Smooth muscle cell of the brain vasculature (primary cell): Measurements from ENCODE around the gene ITIH6.
"Not testable (repeated sequence)": the region's sequence is repeated elsewhere in the genome, so short reads cannot be mapped to it uniquely, and the experiment has no call there.

Experiments
- DNase-seq: peaks from one replicate; pipeline ENCODE4 v3.0.0-alpha.2; 2012; ENCODE audit warnings: low read depth, low spot score

ITIH6 gene

DNA sequence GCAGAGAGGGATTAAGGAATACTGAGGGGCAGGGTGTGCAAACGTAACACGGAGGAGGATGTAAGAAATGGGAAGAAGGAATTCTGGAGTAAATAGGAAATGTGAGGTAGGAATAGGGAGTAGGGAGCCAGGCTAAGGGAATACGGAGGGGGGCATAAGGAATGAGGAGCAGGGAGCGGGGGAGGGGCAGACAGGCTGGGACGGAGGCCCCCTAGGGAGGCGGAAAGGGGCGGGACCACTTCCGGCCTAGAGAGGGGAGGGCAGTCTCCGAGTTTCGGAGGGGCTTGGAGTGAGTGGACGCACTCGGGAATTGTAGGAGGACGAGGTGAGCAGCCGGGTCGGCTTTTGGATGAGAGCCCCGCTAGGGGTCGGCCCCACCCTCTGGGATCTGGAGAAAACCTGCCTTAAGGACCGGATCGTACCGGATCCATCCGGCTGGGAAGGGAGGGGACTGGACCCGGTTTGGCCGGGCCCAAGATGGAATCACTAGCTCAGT is 10.1 kb upstream of the ITIH6 start:
- DNase-seq, result peak; percentile 20

DNA sequence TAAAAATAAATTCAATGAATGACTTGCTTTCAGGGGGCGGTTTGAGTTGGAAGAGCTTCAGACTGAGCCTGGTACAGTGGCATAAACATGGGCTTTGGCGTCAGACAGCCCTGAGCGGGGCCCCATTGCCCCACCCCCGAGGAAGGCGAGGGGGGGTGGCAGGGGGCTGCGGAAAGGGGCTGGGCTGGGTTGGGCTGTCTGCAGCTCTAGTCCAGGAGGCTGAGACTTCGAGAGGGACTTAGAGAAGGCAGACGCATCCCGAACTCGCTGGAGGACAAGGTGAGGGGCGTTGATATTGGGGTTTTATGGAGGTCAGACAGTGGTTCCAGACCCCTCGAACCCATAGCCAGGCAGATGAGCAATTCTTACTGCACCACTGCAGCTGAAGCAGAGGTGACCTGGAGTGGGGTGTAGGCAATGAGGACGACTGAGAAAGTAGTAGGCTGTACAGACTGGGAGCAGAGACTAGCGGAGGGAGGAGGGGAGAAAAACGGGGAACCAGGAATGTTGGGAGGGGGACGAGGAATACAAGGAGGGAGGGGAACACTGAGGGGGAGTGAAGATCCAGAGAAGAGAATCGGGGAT is 9.6 kb upstream of the ITIH6 start, which contains the start of gene MAGED2:
MAGED2 (plus strand) TSS at position 222 of the 585 bp plus-strand sequence. CDS start 1,587 bp downstream, outside the sequence.
- peak; percentile 10 for DNase-seq

DNA sequence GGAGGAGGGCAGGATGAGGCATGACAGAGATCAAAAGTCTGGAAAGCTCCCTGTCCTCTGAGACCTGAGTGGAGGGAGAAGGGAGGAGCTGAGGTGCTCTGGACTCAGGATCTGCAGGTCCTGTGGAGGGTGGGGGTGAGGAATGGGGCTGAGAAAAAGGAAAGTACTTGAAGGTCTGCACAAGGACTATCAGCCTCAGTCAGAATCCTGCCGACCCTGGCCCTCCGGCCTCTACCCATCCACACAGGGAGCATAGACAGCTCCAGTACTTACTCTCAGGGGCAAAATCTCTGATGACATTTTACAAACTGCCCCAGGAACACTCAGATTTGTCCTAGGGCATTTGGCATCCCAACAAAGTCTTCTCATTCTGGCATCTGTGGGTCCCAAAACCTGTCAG is 991 bp upstream of the ITIH6 start:
- DNase-seq, result no peak

DNA sequence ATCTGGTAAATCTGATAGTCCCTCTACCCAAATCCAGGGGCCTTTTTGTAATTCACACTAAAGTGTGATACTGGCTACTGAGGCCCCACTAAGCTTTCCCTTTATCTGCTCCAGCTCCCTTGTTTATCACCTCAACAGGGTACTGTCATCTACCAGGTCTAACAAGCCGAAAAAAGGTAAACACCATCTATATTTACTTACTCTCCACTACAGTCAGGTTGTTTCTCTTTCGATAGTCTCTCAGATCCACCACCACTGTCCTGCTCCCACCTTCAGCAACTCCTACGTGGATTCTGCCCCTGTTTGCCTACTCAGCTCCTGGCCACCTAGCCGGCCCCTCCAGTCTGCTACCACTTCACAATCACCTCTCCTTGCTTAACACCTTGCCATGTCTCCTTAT is 3.3 kb downstream of the ITIH6 start:
- DNase-seq, result no peak

DNA sequence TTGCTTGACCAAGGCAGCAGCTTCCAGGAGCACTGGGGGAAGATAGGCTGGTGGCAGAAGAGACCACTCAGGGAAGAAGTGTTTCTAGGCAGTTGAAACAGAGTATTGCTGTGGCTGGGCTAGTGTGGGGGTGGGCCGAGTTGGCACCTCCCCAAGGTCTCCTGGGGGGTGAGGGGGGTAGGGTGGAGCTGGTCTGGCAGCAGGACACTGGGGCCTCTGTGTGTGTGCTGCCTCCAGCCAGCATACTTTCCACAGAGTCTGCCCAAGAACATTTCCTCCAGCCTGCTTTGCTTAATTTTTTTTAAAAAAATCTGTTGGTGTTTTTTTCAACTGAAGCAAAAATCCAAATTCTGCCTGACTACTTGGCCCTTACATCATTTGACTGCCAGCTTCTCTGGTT is 4.0 kb downstream of the ITIH6 start:
- no peak for DNase-seq

DNA sequence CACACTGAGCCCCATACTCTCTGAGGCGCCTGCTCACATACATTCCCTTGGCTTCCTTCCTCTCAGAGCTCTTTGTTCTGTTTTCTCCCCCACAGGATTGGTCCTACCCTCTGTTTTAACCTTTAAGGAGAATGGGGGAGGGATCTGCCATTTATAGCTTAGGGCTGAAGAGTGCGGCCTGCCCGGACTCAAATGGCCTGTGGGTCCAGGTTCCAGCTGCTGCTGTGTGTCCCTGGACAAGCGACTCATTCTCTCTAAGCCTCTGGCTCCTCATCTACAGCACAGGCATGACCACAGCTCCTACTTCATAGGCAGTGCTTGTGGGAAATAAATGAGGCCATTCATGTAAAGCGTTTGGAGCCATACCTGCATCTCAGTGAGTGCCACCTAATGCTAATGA is 8.7 kb downstream of the ITIH6 start:
- not testable (repeated sequence) for DNase-seq

DNA sequence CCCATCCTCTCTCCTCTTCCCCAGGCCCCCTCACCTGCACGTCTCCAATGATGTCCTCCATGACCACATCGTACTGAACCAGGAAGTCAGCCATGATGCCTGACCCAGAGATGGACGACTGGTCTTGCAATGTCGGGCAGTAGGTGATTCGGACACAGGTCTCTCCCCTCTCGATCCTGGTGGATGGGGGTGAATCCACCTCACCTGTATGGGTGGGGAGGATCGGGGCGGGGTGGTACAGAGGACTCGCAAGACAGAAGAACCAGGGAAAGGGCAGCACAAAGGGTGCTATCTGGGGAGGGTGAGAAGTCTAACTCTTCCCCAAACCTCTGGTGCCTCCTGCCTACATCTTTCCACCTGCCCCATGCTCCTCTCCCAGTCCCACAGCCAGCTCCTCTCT is 9.6 kb downstream of the ITIH6 start:
- DNase-seq, result no peak

DNA sequence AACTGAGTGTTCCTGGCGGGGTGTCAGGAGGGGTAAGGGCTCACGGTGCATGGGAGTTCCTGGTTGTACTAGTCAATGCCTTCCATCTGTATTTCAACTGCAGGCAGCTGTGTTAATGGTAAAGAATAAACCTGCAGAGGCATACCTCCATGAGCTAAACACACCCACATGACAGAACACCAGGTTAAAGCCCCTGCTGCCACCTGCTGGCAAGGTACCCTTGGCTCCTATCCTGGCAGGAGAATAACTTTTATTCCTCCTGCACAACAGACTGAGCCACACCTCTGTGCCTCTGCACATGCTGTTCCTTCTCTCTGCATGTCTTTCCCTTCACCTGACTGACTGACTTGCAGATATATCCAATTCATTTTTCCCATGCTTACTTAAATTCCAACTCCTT is 11.1 kb downstream of the ITIH6 start:
- no peak for DNase-seq

DNA sequence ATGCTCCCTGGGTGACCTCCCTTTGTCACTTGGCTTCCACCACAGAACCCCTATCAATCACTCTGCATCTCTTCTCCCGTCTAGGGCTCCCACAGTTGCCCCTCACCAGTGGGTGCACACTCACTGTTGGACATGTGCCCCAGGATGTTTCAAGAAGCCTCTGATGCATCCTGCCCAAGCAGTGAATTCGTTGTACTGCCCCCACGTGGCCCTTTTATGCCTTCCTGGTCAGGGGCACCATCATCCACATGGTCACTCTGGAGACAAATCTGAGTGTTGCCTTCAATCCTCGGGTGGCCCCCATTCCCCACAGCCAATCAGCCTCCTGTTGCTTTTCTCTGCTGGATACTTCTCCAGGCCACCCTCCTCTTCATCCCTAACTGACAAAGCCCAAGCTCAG is 12.2 kb downstream of the ITIH6 start:
- DNase-seq, result no peak

DNA sequence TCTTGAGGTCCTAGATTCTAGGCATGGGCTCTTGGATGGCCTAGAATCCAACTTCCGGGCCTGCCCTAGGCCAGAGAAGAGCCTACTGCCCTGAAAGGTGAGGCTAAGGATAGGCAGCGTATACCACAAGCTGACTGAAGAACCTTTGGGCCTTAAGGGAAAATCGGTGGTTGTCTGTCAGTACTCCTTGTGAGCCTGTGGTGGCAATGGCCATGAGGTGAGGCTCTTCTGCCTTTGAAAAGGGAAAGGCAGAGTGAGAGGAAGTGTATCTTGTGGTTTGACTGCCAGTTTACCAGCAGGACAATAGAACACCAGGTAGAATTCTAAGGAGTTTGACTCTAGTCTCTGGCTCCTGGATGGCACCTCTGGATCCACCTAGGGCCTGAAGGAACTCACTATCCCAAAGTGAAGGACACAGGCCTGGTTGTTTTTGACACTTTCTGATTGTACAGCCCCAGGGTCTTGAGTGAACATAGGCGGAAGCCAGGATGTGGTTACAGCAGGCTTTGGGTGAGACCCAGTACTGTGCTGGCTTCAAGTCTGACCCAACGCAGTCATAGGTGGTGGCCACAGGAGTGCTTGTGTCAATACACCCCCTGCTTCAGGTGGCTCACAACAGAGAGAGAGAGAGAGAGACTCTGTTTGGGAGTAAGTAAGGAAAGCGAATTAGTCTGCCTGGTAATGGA is 20.9 kb downstream of the ITIH6 start:
- no peak for DNase-seq

DNA sequence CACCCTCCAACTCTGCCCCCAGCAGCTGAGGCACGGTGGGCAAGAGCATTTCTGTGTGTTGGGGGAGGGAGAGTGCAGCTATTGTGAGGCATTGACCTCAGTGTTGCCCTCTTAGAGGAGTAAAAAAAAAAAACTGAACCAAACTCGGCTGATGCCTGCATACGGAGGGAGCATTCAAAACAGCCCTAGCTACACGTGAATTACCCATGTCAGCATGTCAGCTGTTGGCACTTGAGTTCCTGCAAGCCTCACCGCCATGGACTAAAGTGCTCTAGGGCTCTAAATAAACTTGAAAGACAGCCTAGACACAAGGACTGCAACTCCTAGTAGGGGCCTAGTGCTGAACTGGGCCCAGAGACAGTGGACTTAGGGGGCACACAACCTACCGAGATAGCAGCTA is 22.0 kb downstream of the ITIH6 start:
- DNase-seq, result no peak

DNA sequence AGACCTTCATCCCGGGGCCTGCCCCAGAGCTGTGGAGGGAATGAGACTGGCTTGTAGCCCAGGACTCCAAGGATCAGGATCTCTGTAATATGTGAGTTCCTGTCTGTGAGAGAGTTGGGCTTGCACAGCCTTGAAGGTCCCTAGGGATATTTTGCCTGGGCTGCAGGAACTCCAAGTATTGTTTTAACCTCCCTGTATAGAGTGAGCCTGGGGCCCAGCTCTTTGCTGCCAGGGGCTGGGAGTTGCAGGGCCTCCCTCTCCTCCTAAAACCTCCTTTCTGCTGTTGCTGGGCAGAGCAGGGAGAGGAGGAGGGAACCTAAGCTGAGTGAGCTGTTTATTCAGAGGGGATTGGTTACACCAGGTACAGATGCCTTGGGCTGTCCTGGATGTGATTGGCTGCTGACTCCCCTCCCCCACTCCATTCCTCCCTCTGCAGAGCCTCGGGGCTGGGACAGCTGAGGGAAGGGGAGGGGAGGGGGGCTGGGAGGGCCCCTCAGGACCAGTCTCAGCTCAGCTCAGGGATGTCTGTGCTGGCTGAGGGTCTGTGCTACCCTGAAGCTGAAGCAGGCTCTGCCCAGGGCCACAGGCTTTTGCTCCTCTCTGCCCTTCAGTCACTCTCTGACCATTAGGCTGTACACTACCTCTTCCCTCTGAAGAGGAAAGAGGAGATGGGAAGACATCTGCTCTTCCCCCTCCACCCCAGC is 23.5 kb downstream of the ITIH6 start:
- peak; percentile 60 for DNase-seq

DNA sequence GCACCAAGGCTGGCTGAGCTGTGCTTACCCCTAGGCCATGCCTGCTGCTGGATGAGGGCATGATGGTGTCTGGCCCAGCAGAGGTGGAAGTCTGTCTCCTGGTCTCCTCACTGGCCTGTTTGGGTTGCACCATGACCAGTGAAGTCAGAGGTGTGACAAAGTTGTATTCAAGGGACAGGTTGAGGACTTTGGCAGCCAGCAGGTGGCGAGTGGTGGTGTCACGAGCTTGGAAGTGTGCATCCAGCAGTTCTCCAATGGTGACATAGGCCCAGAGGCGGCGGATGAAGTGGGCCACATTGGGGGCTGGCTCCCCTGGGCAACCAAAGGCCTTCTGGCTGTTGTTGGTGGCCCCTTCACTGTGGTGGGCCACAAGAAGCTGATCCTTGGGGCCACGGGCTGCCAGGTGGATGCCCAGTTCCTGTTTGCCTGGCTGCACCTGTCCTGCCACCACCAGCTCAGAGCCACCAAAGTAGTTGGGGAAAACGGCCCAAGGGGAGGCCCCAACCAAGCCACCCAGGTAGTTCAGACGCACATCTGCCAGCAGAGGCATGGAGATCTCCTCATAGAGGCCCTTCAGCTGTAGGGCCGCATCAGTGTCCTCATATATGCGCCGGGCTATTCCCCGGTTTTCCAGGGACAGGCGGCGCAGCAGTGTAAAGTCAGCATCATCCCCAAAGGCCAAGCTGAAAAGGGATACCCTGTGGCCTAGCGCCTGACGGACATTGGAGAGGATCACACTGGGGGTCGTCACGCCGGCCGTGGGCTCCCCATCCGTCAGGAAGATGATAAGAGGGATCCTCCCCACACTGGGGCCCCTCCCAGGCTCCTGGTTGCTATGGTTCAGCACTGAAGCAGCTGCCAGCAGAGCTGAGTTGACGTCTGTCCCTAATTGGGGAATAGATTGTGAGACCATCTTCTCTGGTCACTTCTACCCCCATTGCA is 39.7 kb downstream of the ITIH6 start:
- no peak for DNase-seq

DNA sequence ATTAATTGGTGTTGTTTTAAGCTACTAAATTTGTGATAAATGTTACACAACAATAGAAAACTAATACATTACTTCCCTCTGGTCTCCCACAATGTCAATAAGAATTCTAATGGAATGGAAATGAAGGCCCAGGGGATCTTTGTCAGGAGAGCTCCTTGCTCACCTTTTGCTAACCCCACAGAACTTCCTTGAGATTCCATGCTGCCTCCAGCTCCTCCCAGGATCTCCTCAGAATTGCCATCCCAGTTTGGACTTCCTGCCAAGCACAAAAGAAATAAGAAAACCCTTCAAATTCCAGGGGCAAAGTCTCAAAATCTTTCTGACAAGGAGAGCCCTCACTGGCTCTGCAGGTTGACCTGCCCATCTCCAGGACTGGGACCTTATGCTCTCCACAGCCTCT is 43.2 kb downstream of the ITIH6 start:
- no peak for DNase-seq

DNA sequence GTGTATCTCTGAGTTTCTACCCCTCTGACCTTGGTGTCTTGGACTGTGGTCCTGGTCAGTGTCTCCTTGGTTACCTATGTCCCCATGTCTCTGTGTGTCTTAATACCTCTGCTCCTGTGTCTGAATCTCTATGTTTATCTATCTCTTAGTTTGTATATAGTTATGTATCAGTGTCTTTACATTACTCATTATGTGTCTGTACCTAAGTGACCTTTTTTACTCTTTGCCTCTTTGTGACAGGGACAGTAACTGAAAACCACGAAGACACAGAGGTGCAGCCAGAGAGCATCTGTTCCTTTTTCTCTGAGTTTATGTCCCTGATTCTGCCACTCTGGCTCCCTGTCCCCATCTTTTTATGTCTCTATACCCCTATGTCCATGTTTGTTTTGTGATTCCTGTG is 49.4 kb downstream of the ITIH6 start:
- no peak for DNase-seq

DNA sequence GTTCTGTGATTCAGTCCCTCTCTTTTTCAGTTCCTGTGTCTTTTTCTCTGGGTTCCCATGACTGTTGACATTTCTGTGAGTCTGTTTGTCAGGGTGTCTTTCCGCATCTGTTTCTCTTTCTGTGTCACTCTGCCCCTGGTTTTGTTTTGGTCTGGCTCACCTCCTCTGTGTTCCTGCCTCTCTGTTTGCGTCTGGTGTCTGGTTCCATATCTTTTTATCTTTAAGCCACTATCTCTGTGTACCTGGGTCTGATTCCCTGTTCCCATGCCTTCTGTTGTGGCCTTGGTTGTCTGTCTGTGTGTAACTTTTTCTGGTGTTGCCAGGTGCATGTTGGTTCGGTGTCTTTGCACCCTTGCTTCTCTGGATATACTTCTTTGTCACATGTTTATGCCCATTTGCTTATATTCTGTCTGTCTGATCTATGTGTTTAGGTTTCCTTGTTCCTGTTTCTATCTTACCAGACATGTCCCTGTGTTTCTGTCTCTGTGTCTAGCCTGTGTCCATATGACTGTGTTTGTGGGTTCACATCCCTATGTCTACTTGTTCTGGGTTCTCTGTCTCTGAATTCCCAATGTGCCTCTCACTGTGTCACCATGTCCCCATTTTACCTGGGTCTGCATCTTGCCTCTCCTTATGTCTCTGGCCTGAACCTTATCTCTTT is 50.2 kb downstream of the ITIH6 start:
- DNase-seq, result no peak

DNA sequence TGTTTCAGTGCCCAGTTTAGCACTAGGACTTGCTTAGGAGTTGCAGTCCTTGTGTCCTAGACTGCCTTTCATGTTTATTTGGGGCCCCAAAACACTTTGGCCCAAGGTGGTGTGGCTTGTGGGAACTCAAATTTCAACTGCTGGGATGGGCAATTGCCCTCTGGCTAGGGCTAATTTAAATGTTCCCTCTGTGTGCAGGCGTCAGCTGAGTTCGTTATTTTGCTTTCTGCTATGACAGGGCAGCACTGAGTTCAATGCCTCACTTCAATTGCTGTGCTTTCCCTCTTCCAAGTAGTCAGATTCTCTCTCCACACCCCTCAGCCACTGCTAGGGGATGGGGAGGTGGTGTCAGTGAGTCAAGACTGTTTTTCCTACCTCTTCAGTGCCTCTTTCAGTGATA is 51.1 kb downstream of the ITIH6 start:
- DNase-seq, result no peak

DNA sequence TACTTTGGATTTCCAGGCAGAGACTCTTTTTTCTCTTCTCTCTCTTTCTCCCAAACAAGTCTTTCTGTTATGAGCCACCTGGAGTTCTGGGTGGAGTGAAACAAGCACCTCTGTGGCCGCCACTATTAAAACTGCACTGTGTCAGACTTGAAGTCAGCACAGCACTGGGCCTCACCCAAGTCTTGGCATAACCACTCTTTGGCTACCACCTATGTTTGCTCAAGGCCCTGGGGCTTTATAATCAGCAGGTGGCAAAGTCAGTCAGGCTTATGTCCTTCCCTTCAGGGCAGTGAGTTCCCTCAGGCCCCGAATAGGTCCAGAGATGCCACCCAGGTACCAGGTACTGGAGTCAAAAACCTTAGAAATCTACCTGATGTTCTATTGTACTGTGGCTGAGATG is 52.4 kb downstream of the ITIH6 start:
- DNase-seq, result no peak

DNA sequence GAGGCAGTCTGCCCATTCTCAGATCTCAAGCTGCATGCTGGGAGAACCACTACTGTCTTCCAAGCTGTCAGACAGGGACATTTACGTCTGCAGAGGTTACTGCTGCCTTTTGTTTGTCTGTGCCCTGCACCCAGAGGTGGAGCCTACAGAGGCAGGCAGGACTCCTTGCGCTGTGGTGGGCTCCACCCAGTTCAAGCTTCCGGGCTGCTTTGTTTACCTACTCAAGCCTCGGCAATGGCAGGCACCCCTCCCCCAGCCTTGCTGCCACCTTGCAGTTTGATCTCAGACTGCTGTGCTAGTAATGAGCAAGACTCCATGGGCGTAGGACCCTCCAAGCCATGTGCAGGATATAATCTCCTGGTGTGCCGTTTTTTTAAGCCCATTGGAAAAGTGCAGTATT is 59.5 kb downstream of the ITIH6 start:
- not testable (repeated sequence) for DNase-seq

DNA sequence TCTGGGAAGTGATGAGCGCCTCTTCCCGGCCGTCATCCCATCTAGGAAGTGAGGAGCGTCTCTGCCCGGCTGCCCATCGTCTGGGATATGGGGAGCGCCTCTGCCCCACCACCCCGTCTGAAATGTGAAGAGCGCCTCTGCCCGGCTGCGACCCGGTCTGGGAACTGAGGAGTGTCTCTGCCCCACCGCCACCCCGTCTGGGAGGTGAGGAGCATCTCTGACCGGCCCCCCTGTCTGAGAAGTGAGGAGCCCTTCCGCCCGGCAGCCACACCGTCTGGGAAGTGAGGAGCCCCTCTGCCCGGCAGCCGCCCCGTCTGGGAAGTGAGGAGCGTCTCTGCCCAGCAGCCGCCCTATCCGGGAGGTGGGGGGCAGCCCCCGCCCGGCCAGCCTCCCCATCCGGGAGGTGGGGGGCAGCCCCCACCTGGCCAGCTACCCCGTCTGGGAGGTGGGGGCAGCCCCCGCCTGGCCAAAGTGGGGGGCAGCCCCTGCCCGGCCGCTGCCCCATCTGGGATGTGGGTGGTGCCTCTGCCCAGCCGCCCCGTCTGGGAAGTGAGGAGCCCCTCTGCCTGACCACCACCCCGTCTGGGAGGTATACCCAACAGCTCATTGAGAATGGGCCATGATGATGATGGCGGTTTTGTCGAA is 61.6 kb downstream of the ITIH6 start:
- DNase-seq, result not testable (repeated sequence)

DNA sequence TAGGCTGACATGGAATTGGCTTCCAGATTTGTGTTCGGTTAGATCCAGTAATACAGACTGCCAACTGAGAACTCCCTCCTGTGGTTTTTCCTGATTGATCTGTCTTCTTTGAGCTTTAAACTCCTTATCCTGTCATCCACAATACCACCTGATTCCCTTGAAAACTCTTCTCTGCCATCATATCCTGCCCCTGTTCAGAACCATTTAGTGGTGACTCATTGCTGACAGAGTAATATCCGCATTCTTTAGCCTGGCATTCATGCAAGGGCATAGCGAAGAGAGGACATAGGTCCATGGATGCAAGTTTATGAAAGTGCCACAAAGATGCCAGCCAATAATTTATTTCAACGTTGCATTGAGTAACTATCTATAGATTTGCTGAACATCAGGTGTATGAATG is 76.6 kb downstream of the ITIH6 start:
- DNase-seq, result no peak
